Measurements from ENCODE around the gene SEPTIN7. TPM values are rescaled to one million over a fixed set of nuclear protein-coding genes. Genes with fewer than 3 reads are reported as not detected.

The SEPTIN7 gene
- total and polyA plus RNA-seq, 2 of the 4 experiments (the other 2 are of a cell fraction): 150 to 239 TPM

GRCh38 chr7:35777121-35777520, 23.7 kb upstream of the SEPTIN7 start:
- H2BK20ac ChIP-seq (ENCODE audit: low read depth, low read length): no peak overlapping the region
- ChIA-PET POLR2A (ENCODE audit: unreplicated experiment) (no interaction called here), CTCF (interaction anchor here (0.6 to 0.7 kb wide), 2 partner anchors 25 to 104 kb away, joined by 3 to 4 read pairs; no protein-coding TSS in a partner anchor)
- H3K36me3 ChIP-seq (ENCODE audit: control insufficient read depth, insufficient read depth, low read length): no peaks in the 10 kb centered on the region
- H4K8ac ChIP-seq (ENCODE audit: low read depth in 2 of 2, low read length in 2 of 2): no peak overlapping the region
- H2AK9ac ChIP-seq (replicated peaks; ENCODE audit: low read depth, low read length, poor library complexity): no peak overlapping the region
- no peak overlapping the region for H3K18ac ChIP-seq (ENCODE audit: low read depth, low read length)
- H3K4ac ChIP-seq (ENCODE audit: low read depth, low read length): no peak overlapping the region
- dilution Hi-C loops (cut with HindIII; ENCODE audit: low sequenced_read_pairs, unreplicated experiment): no loop called here
- TF ChIP-seq CHD1 (IDR thresholded peaks at IDR 0.05; ENCODE audit: low read depth, low read length) (no peak), RAD21 (IDR thresholded peaks at IDR 0.05; ENCODE audit: low read length) (no peak), USF2 (IDR thresholded peaks at IDR 0.05; ENCODE audit: low read depth, low read length) (no peak)
- DNase-seq (no peak), ATAC-seq (ENCODE audit: low read depth) (no peak)
- H3K14ac ChIP-seq (replicated peaks; ENCODE audit: low read depth, low read length): no peak overlapping the region
- H3K23ac ChIP-seq (ENCODE audit: low read depth, low read length): no peak overlapping the region
- H4K20me1 ChIP-seq (ENCODE audit: insufficient read depth, low read length): no peaks in the 10 kb centered on the region
- no peak overlapping the region for H4K91ac ChIP-seq (ENCODE audit: insufficient read depth, low read depth, low read length)
- H3K79me1 ChIP-seq (ENCODE audit: low read depth in 1 of 2, low read length in 2 of 2): no peaks in the 10 kb centered on the region
- H3K4me2 ChIP-seq (ENCODE audit: low read depth, low read length): no peak overlapping the region
- no peak overlapping the region for H3K9ac ChIP-seq (ENCODE audit: low read depth, low read length)
- H3K27me3 ChIP-seq (ENCODE audit: control insufficient read depth, insufficient read depth, low read length): peaks cover 2% of the 10 kb centered on the region; the same call in 1 of the 2 replicates
- no peak overlapping the region for H3K27ac ChIP-seq (ENCODE audit: insufficient read depth, low read length)
- intact Hi-C loops (cut with micrococcal nuclease): no loop called here
- H4K5ac ChIP-seq (ENCODE audit: low read depth, low read length): no peak overlapping the region
- H3K4me3 ChIP-seq (ENCODE audit: insufficient read depth, low read depth, low read length): no peak overlapping the region
- no peak overlapping the region for H3K56ac ChIP-seq (ENCODE audit: extremely low read depth, insufficient read depth, low read length)
- H2BK120ac ChIP-seq (ENCODE audit: low read depth, low read length): no peak overlapping the region
- H2AFZ ChIP-seq (replicated peaks; ENCODE audit: low read length, poor library complexity): no peak overlapping the region
- H3K9me1 ChIP-seq (ENCODE audit: insufficient read depth, low read length): no peaks in the 10 kb centered on the region; the same call in 1 of the 2 replicates
- H3K9me3 ChIP-seq (ENCODE audit: control insufficient read depth, insufficient read depth, low read length): no peaks in the 10 kb centered on the region
- peaks cover 2% of the 10 kb centered on the region for H3K4me1 ChIP-seq (ENCODE audit: control insufficient read depth, insufficient read depth, low read length)
- H2BK15ac ChIP-seq (ENCODE audit: low read depth, low read length): no peak overlapping the region
- no peak overlapping the region for H2BK5ac ChIP-seq (ENCODE audit: low read depth, low read length, poor library complexity, severe bottlenecking)
- in situ Hi-C loops (cut with MboI; ENCODE audit: low sequenced_read_pairs): no loop called here
- H2AK5ac ChIP-seq (ENCODE audit: low read depth, low read length): no peak overlapping the region
- no TSS peak for BruUV-seq (replicated peaks)
